Calu3 (cell line): Measurements from ENCODE around the gene ZNF148. TPM values are rescaled to one million over a fixed set of nuclear protein-coding genes. Genes with fewer than 3 reads are reported as not detected.

Source experiments
- BruUV-seq: library from RNA; stranded (reverse); fragments of 400-500 nt; replicated peaks from 2 replicates; lab custom pipeline; 2021; lab: Mats Ljungman, UMichigan
- CTCF ChIA-PET: fragments of 300-600 bp; sonication (Branson Sonifier 250); formaldehyde crosslinking; loops from one replicate; lab custom pipeline; 2022; ENCODE audit warnings: antibody characterized with exemption; lab: Charles Lee
- DNase-seq: peaks from one replicate; pipeline ENCODE4 v3.0.0; 2022
- H3K27ac Mint-ChIP-seq: one replicate; pipeline ENCODE4 v1.8.0; 2022; ENCODE audit warnings: mixed read lengths; ENCODE audit not compliant: unreplicated experiment
- H3K27me3 Mint-ChIP-seq: one replicate; pipeline ENCODE4 v1.8.0; 2022; ENCODE audit warnings: mixed read lengths; ENCODE audit not compliant: unreplicated experiment
- H3K36me3 Mint-ChIP-seq: one replicate; pipeline ENCODE4 v1.8.0; 2022; ENCODE audit warnings: mild to moderate bottlenecking, moderate library complexity, mixed read lengths; ENCODE audit not compliant: insufficient read depth, unreplicated experiment
- H3K4me1 Mint-ChIP-seq: one replicate; pipeline ENCODE4 v1.8.0; 2022; ENCODE audit warnings: mild to moderate bottlenecking, low read depth, mixed read lengths; ENCODE audit not compliant: unreplicated experiment
- H3K4me3 Mint-ChIP-seq: one replicate; pipeline ENCODE4 v1.8.0; 2022; ENCODE audit warnings: mild to moderate bottlenecking, low read depth, moderate library complexity, mixed read lengths; ENCODE audit not compliant: unreplicated experiment
- H3K9me3 Mint-ChIP-seq: one replicate; pipeline ENCODE4 v1.8.0; 2022; ENCODE audit warnings: low read depth, mixed read lengths; ENCODE audit not compliant: unreplicated experiment
- intact Hi-C: fragments of 100-400 bp; cut with micrococcal nuclease; formaldehyde crosslinking; loops from one replicate; pipeline ENCODE4 v1.10.0; 2022; ENCODE audit not compliant: unreplicated experiment
- total RNA-seq: library from RNA; stranded (reverse); gene quantifications from 2 replicates; pipeline ENCODE4 v1.2.3, GENCODE V29; 2022
- TF ChIP-seq, protein P1 (sequence below): fragments of 200-600 bp; IDR thresholded peaks from one replicate; pipeline ENCODE4 v1.8.0; 2022; ENCODE audit warnings: antibody characterized with exemption; ENCODE audit not compliant: unreplicated experiment

Gene ZNF148
- total RNA-seq, 1 experiment from 2014 or later, result 55.0 TPM

DNA sequence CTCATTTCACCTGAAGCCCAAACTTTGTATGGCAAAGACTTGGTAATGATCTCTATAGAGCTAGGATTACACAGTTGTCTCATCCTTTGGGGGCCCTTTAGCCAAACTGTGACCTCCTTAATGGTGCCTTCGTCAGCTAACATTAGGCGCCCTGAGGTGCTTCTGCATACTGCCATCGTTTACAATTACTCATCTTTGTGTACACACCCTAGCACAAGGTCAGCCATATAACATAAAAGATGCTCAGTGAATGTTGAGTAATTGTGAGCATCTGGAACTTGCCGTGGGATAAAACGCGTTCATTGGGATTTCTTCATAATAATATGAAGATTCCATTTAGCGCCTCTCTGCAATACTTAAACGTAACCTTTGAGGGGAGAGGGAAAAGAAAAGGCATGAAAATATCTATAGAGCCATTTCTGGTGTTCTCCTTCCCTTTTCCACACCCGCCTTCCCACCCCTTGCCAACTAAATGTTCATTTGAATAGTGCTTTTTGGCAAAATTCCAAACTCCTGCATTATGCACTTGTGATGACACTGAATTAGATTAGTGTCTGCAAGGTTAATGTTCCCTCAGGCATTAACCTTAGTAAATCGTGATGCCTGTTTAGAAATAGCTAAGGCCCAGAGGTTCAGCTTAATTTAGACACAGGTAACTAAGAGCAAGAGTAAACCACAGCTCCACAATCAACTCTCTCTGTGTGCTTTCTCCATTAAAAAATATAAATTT is 990 bp upstream of the ZNF148 start:
- no peaks in the 10 kb centered on the region for H3K9me3 Mint-ChIP-seq
- no peaks in the 10 kb centered on the region for H3K27me3 Mint-ChIP-seq
- peak overlapping the region; percentile 88 for H3K4me3 Mint-ChIP-seq
- no TSS peak for BruUV-seq
- intact Hi-C loops, result no loop called here
- CTCF ChIA-PET, result no interaction called here
- H3K27ac Mint-ChIP-seq, result peak overlapping the region; percentile 79
- TF ChIP-seq, protein P1, sequence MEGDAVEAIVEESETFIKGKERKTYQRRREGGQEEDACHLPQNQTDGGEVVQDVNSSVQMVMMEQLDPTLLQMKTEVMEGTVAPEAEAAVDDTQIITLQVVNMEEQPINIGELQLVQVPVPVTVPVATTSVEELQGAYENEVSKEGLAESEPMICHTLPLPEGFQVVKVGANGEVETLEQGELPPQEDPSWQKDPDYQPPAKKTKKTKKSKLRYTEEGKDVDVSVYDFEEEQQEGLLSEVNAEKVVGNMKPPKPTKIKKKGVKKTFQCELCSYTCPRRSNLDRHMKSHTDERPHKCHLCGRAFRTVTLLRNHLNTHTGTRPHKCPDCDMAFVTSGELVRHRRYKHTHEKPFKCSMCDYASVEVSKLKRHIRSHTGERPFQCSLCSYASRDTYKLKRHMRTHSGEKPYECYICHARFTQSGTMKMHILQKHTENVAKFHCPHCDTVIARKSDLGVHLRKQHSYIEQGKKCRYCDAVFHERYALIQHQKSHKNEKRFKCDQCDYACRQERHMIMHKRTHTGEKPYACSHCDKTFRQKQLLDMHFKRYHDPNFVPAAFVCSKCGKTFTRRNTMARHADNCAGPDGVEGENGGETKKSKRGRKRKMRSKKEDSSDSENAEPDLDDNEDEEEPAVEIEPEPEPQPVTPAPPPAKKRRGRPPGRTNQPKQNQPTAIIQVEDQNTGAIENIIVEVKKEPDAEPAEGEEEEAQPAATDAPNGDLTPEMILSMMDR, result no peak
- no peak for DNase-seq
- H3K36me3 Mint-ChIP-seq, result peaks cover 22% of the 10 kb centered on the region
- peaks cover 10% of the 10 kb centered on the region for H3K4me1 Mint-ChIP-seq

DNA sequence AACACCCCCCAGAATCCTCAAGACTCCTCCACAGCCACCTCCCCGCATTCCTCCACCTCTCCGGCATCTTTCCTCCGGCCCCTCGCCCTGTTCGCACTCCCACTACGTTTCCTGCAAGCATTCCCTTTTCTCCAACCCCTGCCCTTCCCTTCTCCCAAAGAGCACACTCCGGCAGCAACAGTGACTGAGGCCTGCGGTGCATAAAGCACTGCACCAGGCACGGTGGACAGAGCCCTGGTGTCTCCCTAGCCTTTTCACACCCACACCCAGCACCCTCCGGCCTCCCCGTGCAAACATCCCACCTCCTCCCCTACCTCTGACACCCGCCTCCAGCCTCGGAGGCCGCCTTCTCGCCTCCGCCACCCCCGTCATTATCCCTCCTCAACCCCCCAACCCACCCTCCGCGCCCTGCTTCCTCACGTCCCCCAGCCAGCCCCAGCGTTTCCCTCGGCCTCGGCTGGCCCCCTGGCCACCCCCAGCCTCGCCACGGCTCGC is 577 bp downstream of the ZNF148 start:
- Mint-ChIP-seq H3K4me3 (peak overlapping the region; percentile 88), H3K4me1 (peaks cover 17% of the 10 kb centered on the region), H3K27me3 (no peaks in the 10 kb centered on the region), H3K9me3 (no peaks in the 10 kb centered on the region), H3K36me3 (peaks cover 26% of the 10 kb centered on the region), H3K27ac (peak overlapping the region; percentile 79)
- BruUV-seq, result no TSS peak
- intact Hi-C loops, result loop anchor here (5.0 kb wide), 1 partner anchor 142 kb away; no protein-coding TSS in a partner anchor
- CTCF ChIA-PET, result interaction anchor here (1.0 kb wide), 1 partner anchor 64 kb away, joined by 4 read pairs; no protein-coding TSS in a partner anchor
- TF ChIP-seq, protein P1, result no peak
- peak; percentile 40 for DNase-seq

DNA sequence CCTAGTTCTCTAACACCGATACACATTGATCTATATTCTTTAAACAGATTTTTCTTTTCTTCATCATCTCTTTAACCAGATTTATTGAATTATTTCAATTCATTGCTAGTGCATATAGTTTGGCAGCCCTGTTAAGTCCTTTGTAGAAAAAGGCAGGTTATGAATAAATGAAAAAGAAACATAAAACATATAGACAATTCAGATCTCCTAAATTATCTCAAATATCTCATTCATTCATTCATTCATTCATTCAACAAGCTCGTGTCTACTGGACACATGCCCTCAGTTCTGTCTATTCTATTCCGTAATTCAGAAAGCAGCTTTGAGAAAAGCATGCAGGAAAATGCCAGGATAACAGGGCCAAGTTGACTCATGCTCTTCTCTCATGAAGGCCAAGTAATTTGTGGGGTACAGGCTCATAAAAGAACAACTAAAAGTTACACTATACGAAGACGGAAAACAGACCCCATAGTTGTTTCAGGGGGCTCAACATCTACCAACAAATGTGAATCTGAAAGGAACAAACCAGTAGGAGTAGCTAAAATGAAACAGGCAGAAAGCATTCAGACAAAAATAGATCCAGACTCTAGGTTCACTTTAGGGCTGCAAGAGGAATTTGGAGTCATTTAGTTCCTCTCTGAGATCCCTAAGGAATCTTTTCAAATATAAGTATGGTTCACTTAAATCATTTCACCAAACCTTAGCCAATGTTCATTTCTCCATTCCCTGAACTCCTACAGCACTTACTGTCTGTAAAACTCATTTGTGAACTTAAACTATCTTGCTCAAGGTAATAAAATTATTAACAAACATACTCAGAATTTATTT is 7.5 kb downstream of the ZNF148 start:
- Mint-ChIP-seq H3K27ac (no peak overlapping the region), H3K4me1 (peaks cover 41% of the 10 kb centered on the region), H3K36me3 (peaks cover 4% of the 10 kb centered on the region), H3K4me3 (no peak overlapping the region), H3K9me3 (no peaks in the 10 kb centered on the region), H3K27me3 (no peaks in the 10 kb centered on the region)
- CTCF ChIA-PET, result no interaction called here
- no TSS peak for BruUV-seq
- no peak for DNase-seq
- TF ChIP-seq, protein P1, result no peak
- intact Hi-C loops, result no loop called here

DNA sequence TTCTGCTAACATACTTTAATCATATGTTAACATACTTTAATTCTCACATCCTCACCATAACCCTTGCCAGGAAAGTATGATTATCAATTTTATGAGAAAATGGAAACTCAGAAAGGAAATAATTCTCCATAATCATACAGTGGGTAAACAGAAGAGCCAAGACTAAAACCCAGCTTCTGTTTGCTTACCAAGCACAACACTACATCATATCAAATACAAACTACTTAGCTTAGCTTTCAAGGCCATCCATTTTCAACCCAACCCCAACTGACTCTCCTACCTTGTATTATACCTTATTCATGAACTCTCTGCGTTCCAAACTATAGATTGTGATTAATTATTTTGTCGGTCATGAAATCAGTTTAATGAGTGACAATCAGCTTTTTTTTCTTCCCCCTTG is 9.0 kb downstream of the ZNF148 start:
- H3K27ac Mint-ChIP-seq, result no peak overlapping the region
- H3K27me3 Mint-ChIP-seq, result no peaks in the 10 kb centered on the region
- no peak for DNase-seq
- peaks cover 56% of the 10 kb centered on the region for H3K4me1 Mint-ChIP-seq
- CTCF ChIA-PET, result no interaction called here
- no peak overlapping the region for H3K4me3 Mint-ChIP-seq
- BruUV-seq, result no TSS peak
- intact Hi-C loops, result no loop called here
- TF ChIP-seq, protein P1, result no peak
- peaks cover 4% of the 10 kb centered on the region for H3K36me3 Mint-ChIP-seq
- H3K9me3 Mint-ChIP-seq, result no peaks in the 10 kb centered on the region
